Mucosa of descending colon (tissue), 3 donors: ENCODE measurements around the gene ST8SIA4. TPM values are rescaled to one million over a fixed set of nuclear protein-coding genes. Genes with fewer than 3 reads are reported as not detected.

Source experiments
- ATAC-seq: fragments of 200-7000 bp; cut with Tn5 transposase; one replicate; pipeline ENCODE4 v1.9.1; 2020; ENCODE audit warnings: mild to moderate bottlenecking, moderate library complexity
- DNase-seq, 3 donors: peaks; one replicate each; pipeline ENCODE4 v3.0.0-alpha.2; 2020
- H3K36me3 ChIP-seq: fragments of 200-600 bp; one replicate; pipeline ENCODE4 v1.8.0; 2021; ENCODE audit warnings: low read depth, mild to moderate bottlenecking
- H3K4me1 ChIP-seq: fragments of 200-600 bp; one replicate; pipeline ENCODE4 v1.8.0; 2021; ENCODE audit warnings: low read depth, mild to moderate bottlenecking
- H3K4me3 ChIP-seq: fragments of 200-600 bp; one replicate; pipeline ENCODE4 v1.8.0; 2021; ENCODE audit warnings: mild to moderate bottlenecking
- H3K9me3 ChIP-seq: fragments of 200-600 bp; one replicate; pipeline ENCODE4 v1.8.0; 2021; ENCODE audit warnings: mild to moderate bottlenecking
- intact Hi-C, 2 donors: fragments of 100-400 bp; cut with DNase I in 1 of 2; cut with micrococcal nuclease in 1 of 2; formaldehyde crosslinking; loops; one replicate each; pipeline versions ENCODE4 v1.11.0 to v1.11.1; 2022; cut with DNase I, micrococcal nuclease
- total RNA-seq, 3 donors: library from RNA; stranded (reverse); fragmentation: NEBNext Ultra II Directional in 2 of 3; extraction: Animal tissue kit (Norgen Biotek cat#: 25700) in 2 of 3; gene quantifications; one replicate each; pipeline versions ENCODE4 v1.2.1 to v1.2.4, GENCODE V29; 2021 to 2023
- TF ChIP-seq, protein P1 (sequence below): fragments of 200-600 bp; IDR thresholded peaks from one replicate; pipeline ENCODE4 v1.8.0; 2022; ENCODE audit warnings: antibody characterized with exemption, mild to moderate bottlenecking
- donor health status: DM: no; HTN: no; CAD: no; lungs with moderate emphysema.
- donor health status: DM: no; HTN: no; CAD: no.
- donor health status: DM: no; HTN: yes; CAD: no.

The ST8SIA4 gene
- total RNA-seq, 3 donors from 2014 or later: 4.7 to 9.6 (median 5.7) TPM

DNA sequence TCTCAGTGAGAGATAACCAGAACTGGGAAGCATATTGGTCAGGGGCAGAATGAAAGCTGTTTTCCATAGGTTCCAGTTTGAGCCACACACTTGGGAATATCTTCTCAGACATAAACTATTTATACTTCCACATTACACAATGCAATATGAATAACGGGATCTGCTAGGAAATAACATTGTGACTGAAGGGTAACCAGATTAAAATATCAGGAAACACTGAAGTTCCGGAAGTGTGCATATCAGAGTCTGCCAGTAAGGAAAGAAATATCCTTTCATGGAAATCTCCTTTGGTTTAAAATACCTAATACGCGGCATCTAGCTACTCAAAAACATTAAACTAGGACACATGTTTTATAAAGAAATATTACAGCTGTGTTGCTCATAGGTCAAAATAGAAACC is 56.3 kb downstream of the ST8SIA4 start:
- intact Hi-C loops: no loop called here
- DNase-seq (no peak), ATAC-seq (no peak)
- Histone ChIP-seq H3K36me3 (no peaks in the 10 kb centered on the region), H3K9me3 (no peaks in the 10 kb centered on the region), H3K4me3 (no peak overlapping the region), H3K4me1 (no peaks in the 10 kb centered on the region)
- TF ChIP-seq, protein P1, sequence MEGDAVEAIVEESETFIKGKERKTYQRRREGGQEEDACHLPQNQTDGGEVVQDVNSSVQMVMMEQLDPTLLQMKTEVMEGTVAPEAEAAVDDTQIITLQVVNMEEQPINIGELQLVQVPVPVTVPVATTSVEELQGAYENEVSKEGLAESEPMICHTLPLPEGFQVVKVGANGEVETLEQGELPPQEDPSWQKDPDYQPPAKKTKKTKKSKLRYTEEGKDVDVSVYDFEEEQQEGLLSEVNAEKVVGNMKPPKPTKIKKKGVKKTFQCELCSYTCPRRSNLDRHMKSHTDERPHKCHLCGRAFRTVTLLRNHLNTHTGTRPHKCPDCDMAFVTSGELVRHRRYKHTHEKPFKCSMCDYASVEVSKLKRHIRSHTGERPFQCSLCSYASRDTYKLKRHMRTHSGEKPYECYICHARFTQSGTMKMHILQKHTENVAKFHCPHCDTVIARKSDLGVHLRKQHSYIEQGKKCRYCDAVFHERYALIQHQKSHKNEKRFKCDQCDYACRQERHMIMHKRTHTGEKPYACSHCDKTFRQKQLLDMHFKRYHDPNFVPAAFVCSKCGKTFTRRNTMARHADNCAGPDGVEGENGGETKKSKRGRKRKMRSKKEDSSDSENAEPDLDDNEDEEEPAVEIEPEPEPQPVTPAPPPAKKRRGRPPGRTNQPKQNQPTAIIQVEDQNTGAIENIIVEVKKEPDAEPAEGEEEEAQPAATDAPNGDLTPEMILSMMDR: no peak

DNA sequence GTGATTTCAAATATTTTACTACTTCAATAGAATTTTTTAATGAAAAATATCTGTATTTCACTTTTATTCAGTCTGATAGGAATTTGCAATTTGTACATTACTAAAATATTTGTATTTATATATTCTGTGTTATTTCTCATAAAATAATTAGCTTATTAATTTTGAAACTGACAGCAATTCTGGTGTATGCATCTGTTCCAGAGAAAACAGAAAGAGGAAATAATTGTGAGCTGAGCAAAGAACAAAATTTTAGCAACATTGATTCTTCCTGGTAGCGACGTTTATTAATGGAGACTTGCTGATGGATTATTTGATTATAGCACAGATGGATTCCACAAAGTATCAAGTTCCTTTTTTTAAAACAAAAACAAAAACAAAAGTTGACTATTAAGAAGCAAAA is 61.0 kb downstream of the ST8SIA4 start:
- H3K4me1 ChIP-seq: no peaks in the 10 kb centered on the region
- TF ChIP-seq, protein P1: no peak
- no peak overlapping the region for H3K4me3 ChIP-seq
- intact Hi-C loops: no loop called here
- no peak for ATAC-seq
- no peak for DNase-seq
- no peaks in the 10 kb centered on the region for H3K9me3 ChIP-seq
- no peaks in the 10 kb centered on the region for H3K36me3 ChIP-seq

DNA sequence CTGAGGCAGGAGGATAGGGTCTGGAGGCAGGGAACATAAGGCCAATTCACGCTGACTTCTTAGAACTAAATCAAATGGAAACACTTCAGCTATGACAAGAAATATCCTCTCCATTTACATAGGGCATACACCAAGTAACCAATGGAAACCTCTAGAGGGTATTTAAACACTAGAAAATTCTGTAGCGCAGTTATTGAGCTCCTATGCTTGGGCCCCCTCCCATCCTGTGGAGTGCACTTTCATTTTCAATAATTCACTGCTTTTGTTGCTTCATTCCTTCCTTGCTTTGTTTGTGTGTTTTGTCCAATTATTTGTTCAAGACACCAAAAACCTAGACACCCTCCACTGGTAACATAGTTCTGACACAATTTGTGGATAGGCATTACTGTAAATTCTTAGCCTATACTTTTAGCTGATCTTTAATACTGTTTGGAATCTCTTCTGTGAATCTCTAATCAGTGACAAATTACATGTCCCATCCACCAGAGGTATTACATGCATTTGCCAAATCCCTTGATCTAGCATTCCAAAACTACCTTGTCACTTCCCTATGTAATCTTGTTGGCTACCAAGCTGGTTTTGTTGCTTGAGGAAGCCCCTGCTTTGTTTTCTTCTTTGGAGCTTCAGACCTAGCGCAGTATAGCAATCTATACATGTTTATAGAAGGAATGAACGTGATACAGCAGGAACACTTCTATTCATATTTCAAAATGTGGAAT is 61.6 kb downstream of the ST8SIA4 start:
- H3K4me3 ChIP-seq: no peak overlapping the region
- TF ChIP-seq, protein P1: no peak
- no peaks in the 10 kb centered on the region for H3K9me3 ChIP-seq
- ATAC-seq (no peak), DNase-seq (no peak)
- intact Hi-C loops: no loop called here
- H3K4me1 ChIP-seq: no peaks in the 10 kb centered on the region
- no peaks in the 10 kb centered on the region for H3K36me3 ChIP-seq

DNA sequence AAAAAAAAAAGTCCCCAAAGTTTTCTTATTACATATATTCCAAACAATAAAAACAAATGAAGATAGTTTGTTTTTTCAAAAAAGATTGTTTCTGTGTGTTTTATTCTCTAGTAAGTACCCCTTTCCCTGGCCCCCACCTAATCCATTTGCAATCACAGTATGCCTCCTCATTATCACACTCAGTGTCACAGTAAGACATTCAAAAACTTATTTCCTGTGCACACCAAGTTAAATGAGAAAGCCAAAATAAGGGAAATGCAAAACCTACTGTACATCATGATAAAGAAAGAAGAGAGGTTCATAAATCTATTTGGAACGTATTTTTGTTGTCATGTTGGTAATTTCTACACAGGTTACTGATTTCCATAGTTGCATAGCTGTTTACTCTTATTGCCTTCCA is 62.3 kb downstream of the ST8SIA4 start:
- TF ChIP-seq, protein P1: no peak
- no peak for DNase-seq
- H3K9me3 ChIP-seq: no peaks in the 10 kb centered on the region
- H3K36me3 ChIP-seq: no peaks in the 10 kb centered on the region
- no peak overlapping the region for H3K4me3 ChIP-seq
- H3K4me1 ChIP-seq: no peaks in the 10 kb centered on the region
- intact Hi-C loops: no loop called here
- peak; percentile 36 for ATAC-seq

DNA sequence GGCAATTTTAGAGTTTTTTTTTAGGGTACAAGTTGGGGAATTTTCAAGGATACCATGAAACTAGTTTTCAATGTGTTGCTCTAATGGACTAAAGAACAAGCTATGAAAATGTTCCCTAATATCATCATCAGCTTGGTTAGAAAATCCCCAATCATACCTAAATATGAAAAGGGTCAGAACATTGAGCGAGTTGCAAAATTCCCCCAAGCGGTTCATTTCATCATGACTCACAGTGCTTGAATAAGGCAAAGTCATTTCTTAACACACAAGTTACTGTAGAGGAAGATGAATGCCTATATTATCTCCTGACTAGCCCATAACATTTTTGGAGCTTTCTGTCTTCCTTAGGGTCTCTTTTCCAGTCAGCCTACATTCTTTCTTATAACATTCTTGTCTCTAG is 62.7 kb downstream of the ST8SIA4 start:
- Histone ChIP-seq H3K4me1 (no peaks in the 10 kb centered on the region), H3K4me3 (no peak overlapping the region), H3K36me3 (no peaks in the 10 kb centered on the region), H3K9me3 (no peaks in the 10 kb centered on the region)
- no peak for DNase-seq
- intact Hi-C loops: no loop called here
- ATAC-seq: peak; percentile 53
- TF ChIP-seq, protein P1: no peak
